ENCODE results near the gene JAKMIP2.

DNA sequence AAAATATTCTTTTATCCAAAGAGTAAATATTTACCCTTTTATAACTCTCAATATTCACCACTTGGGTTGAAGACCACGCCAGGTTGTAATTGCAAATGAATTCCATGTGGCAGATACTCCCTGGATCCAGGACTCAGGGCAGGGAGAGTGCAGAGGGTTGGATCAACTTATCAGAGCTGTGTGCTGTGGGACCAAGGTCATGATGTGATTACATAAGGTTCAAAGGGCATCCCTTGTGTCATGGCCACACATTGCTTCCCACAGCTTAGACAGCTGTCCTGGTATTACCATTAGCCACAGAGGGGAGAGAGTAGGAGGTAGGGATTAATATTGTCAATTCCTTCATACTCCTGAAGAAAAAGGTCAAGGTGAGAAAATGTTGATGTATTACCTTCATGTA, 133.9 kb downstream of the JAKMIP2 start:
- TF ChIP-seq, protein P1, sequence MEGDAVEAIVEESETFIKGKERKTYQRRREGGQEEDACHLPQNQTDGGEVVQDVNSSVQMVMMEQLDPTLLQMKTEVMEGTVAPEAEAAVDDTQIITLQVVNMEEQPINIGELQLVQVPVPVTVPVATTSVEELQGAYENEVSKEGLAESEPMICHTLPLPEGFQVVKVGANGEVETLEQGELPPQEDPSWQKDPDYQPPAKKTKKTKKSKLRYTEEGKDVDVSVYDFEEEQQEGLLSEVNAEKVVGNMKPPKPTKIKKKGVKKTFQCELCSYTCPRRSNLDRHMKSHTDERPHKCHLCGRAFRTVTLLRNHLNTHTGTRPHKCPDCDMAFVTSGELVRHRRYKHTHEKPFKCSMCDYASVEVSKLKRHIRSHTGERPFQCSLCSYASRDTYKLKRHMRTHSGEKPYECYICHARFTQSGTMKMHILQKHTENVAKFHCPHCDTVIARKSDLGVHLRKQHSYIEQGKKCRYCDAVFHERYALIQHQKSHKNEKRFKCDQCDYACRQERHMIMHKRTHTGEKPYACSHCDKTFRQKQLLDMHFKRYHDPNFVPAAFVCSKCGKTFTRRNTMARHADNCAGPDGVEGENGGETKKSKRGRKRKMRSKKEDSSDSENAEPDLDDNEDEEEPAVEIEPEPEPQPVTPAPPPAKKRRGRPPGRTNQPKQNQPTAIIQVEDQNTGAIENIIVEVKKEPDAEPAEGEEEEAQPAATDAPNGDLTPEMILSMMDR (IDR thresholded peaks at IDR 0.05; ENCODE audit: poor library complexity, severe bottlenecking): no peak
- TF ChIP-seq EZH2 (IDR thresholded peaks at IDR 0.05; ENCODE audit: borderline replicate concordance, insufficient read depth, low read length, poor library complexity, severe bottlenecking) (no peak), RAD21 (conservative IDR thresholded peaks at IDR 0.05) (no peak), MXI1 (conservative IDR thresholded peaks at IDR 0.05; ENCODE audit: poor library complexity, severe bottlenecking) (no peak), POLR2AphosphoS5 (IDR thresholded peaks at IDR 0.05) (no peak)
